ENCODE measurements around the gene SUGCT.

Gene SUGCT

DNA sequence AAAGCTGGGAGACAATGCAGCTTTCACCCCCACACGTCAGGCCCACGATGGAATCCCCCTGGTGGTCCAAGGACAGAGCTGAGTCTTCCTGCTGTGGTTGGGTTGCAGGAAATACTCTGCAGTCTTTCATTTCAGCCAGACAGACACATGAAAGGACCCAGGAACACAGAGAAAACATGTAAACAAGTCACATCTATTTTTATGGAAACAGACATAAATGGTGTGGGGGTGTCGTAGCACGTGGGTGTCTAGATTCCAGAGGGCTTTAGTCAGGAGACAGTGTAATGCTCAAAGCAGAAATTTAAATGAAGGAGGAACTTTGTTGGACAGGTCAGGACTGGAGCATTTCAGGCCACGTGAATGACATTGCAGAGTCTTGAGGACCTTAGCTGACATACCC lies 444.6 kb downstream of the SUGCT start:
- H3K36me3 ChIP-seq (ENCODE audit: insufficient read depth, low read length), result no peaks in the 10 kb centered on the region
- no peak overlapping the region for H3K4me3 ChIP-seq
- no peak overlapping the region for H3K9ac ChIP-seq (ENCODE audit: insufficient read length)
- no peaks in the 10 kb centered on the region for H3K9me3 ChIP-seq (ENCODE audit: low read depth, low read length)
- TF ChIP-seq POLR2AphosphoS5 (IDR thresholded peaks at IDR 0.05; ENCODE audit: borderline replicate concordance, low read depth, low read length) (no peak), EZH2 (IDR thresholded peaks at IDR 0.05) (no peak), FOXP2 (optimal IDR thresholded peaks at IDR 0.05; ENCODE audit: control extremely low read depth, extremely low read length, insufficient read depth) (no peak)
- no peak for DNase-seq (ENCODE audit: low read depth, low spot score)
- no peak overlapping the region for H3K27ac ChIP-seq

DNA sequence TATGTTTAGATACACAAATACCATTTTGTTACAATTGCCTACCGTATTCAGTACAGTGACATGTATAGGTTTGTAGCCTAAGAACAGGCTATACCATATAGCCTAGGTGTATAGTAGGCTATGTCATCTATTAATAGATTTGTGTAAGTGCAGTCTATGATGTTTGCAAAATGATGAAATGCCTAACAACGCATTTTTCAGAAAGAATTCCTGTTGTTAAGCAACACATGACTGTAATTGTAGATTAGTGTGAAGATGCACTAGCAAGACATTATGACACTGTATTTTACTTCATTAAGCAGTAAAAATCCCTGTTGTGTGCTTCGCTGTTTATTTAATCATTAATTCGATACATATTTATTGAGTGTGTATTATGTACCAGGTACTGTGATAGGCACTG lies 446.0 kb downstream of the SUGCT start:
- no peaks in the 10 kb centered on the region for H3K36me3 ChIP-seq (ENCODE audit: insufficient read depth, low read length)
- TF ChIP-seq EZH2 (IDR thresholded peaks at IDR 0.05) (no peak), FOXP2 (optimal IDR thresholded peaks at IDR 0.05; ENCODE audit: control extremely low read depth, extremely low read length, insufficient read depth) (no peak), POLR2AphosphoS5 (IDR thresholded peaks at IDR 0.05; ENCODE audit: borderline replicate concordance, low read depth, low read length) (no peak)
- H3K9me3 ChIP-seq (ENCODE audit: low read depth, low read length), result no peaks in the 10 kb centered on the region
- no peak for DNase-seq (ENCODE audit: low read depth, low spot score)
- no peak overlapping the region for H3K9ac ChIP-seq (ENCODE audit: insufficient read length)
- no peak overlapping the region for H3K4me3 ChIP-seq
- H3K27ac ChIP-seq, result no peak overlapping the region

- H3K27ac ChIP-seq, result no peak overlapping the region
- TF ChIP-seq POLR2AphosphoS5 (IDR thresholded peaks at IDR 0.05; ENCODE audit: borderline replicate concordance, low read depth, low read length) (no peak), FOXP2 (optimal IDR thresholded peaks at IDR 0.05; ENCODE audit: control extremely low read depth, extremely low read length, insufficient read depth) (no peak)
Observed at GRCh38 chr7:40582539-40582938, 447.7 kb downstream of the SUGCT start.

GRCh38 chr7:40583667-40584444 lies 449.1 kb downstream of the SUGCT start:
- no peak overlapping the region for H3K4me3 ChIP-seq
- no peak for TF ChIP-seq FOXP2 (optimal IDR thresholded peaks at IDR 0.05; ENCODE audit: control extremely low read depth, extremely low read length, insufficient read depth)
- H3K27ac ChIP-seq, result no peak overlapping the region
- no peak overlapping the region for H3K9ac ChIP-seq (ENCODE audit: insufficient read length)
- no peaks in the 10 kb centered on the region for H3K36me3 ChIP-seq (ENCODE audit: insufficient read depth, low read length)
- no peaks in the 10 kb centered on the region for H3K9me3 ChIP-seq (ENCODE audit: low read depth, low read length)
- DNase-seq (ENCODE audit: low read depth, low spot score), result no peak

More at GRCh38 chr7:40582539-40582938, 447.7 kb downstream of the SUGCT start:
- no peaks in the 10 kb centered on the region for H3K9me3 ChIP-seq (ENCODE audit: low read depth, low read length)
- H3K4me3 ChIP-seq, result no peak overlapping the region
- H3K9ac ChIP-seq (ENCODE audit: insufficient read length), result no peak overlapping the region
- H3K36me3 ChIP-seq (ENCODE audit: insufficient read depth, low read length), result no peaks in the 10 kb centered on the region
- no peak for DNase-seq (ENCODE audit: low read depth, low spot score)

DNA sequence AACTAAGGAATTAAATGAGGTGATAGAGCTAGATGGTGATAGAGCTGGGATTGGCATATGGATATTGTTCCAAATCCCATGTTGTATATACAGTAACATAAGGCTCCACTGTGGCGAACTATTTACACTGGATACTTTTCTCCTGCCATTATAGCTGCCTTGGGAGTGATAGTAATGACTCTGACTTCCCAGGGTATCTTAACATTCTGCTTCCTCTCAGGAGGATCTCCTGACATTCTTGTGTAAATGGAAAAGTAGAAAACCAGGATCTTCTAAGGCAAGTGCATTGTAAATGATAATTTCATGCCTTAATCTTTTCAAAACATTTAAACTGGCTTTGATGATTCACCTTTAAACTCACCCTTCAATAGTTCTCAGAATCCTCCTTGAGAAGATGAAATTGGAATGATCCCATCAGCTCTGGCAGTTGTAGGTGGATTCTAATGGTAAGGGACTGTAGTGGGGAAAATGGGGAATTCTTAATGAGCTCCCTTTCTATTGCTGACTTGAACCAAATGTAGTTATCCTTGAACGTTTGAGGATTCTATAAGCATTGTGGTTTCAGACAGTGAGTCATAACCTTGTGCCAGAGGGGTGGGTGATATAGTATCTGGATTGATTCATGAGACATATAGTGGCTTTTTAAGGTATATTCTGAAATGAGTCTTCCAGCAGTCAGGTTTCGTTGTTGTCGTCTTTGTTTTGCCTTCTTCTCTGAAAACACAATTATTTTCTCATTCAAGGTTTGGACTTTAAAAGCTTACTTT lies 450.0 kb downstream of the SUGCT start:
- H3K36me3 ChIP-seq (ENCODE audit: insufficient read depth, low read length), result no peaks in the 10 kb centered on the region
- DNase-seq (ENCODE audit: low read depth, low spot score), result no peak
- H3K9ac ChIP-seq (ENCODE audit: insufficient read length), result no peak overlapping the region
- no peaks in the 10 kb centered on the region for H3K9me3 ChIP-seq (ENCODE audit: low read depth, low read length)
- no peak for TF ChIP-seq FOXP2 (optimal IDR thresholded peaks at IDR 0.05; ENCODE audit: control extremely low read depth, extremely low read length, insufficient read depth)
- no peak for TF ChIP-seq EZH2 (IDR thresholded peaks at IDR 0.05)
- TF ChIP-seq POLR2AphosphoS5 (IDR thresholded peaks at IDR 0.05; ENCODE audit: borderline replicate concordance, low read depth, low read length), result no peak
- H3K4me3 ChIP-seq, result no peak overlapping the region
- no peak overlapping the region for H3K27ac ChIP-seq

GRCh38 chr7:40586197-40586596 lies 451.4 kb downstream of the SUGCT start:
- H3K9me3 ChIP-seq (ENCODE audit: low read depth, low read length), result no peaks in the 10 kb centered on the region
- TF ChIP-seq POLR2AphosphoS5 (IDR thresholded peaks at IDR 0.05; ENCODE audit: borderline replicate concordance, low read depth, low read length) (no peak), EZH2 (IDR thresholded peaks at IDR 0.05) (no peak), FOXP2 (optimal IDR thresholded peaks at IDR 0.05; ENCODE audit: control extremely low read depth, extremely low read length, insufficient read depth) (no peak)
- no peaks in the 10 kb centered on the region for H3K36me3 ChIP-seq (ENCODE audit: insufficient read depth, low read length)
- no peak overlapping the region for H3K9ac ChIP-seq (ENCODE audit: insufficient read length)
- DNase-seq (ENCODE audit: low read depth, low spot score), result no peak
- no peak overlapping the region for H3K27ac ChIP-seq
- no peak overlapping the region for H3K4me3 ChIP-seq

DNA sequence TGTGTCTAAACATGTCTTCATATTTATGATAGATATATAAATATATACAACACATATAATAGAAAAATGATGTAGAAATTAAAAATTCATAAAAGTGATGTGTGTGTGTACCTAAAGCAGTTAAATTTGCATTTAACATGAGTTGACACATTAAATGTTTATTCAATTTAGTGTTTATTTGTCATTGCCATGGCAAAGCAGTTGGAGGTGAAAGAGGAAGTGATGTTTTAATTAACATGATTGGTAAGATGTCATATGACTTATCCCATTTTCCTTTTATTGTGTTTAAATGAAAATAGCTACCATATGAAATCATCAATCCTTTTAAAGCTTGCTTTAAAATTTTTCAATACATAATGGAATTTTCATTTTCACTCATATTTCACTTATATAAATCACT lies 452.6 kb downstream of the SUGCT start:
- Histone ChIP-seq H3K27ac (no peak overlapping the region), H3K4me3 (no peak overlapping the region), H3K9ac (ENCODE audit: insufficient read length) (no peak overlapping the region), H3K36me3 (ENCODE audit: insufficient read depth, low read length) (no peaks in the 10 kb centered on the region), H3K9me3 (ENCODE audit: low read depth, low read length) (no peaks in the 10 kb centered on the region)
- TF ChIP-seq EZH2 (IDR thresholded peaks at IDR 0.05) (no peak), FOXP2 (optimal IDR thresholded peaks at IDR 0.05; ENCODE audit: control extremely low read depth, extremely low read length, insufficient read depth) (no peak), POLR2AphosphoS5 (IDR thresholded peaks at IDR 0.05; ENCODE audit: borderline replicate concordance, low read depth, low read length) (no peak)
- DNase-seq (ENCODE audit: low read depth, low spot score), result no peak

DNA sequence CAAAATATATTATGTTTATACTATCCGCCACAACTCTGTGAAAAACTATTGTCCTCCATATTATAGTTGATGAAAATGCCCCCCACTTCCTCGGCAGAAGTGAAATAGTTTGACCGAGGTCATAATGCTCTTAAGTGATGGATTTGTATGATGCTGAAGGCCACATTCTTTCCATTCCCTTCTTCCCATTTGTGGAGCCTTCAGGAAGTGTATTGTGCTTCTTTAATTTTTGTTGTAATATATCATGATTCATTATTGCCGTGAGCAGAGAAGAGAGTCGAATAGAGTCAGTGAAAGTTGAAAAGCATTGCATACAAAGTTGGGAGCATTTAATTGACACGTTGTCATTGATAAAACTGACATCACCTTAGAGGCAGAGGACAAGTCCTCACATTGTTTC lies 460.3 kb downstream of the SUGCT start:
- Histone ChIP-seq H3K9me3 (ENCODE audit: low read depth, low read length) (no peaks in the 10 kb centered on the region), H3K27ac (no peak overlapping the region), H3K9ac (ENCODE audit: insufficient read length) (no peak overlapping the region), H3K4me3 (no peak overlapping the region), H3K36me3 (ENCODE audit: insufficient read depth, low read length) (no peaks in the 10 kb centered on the region)
- TF ChIP-seq EZH2 (IDR thresholded peaks at IDR 0.05) (no peak), POLR2AphosphoS5 (IDR thresholded peaks at IDR 0.05; ENCODE audit: borderline replicate concordance, low read depth, low read length) (no peak), FOXP2 (optimal IDR thresholded peaks at IDR 0.05; ENCODE audit: control extremely low read depth, extremely low read length, insufficient read depth) (no peak)
- no peak for DNase-seq (ENCODE audit: low read depth, low spot score)

Data from SK-N-MC (cell line).